DOHH2 (cell line): ENCODE measurements around the gene FANCG.

ENCODE experiments used
- H3F3A ChIP-seq: fragments of 200-600 bp; sonication (generic), shearing (Covaris generic); 2 replicates; pipeline ENCODE4 v1.6.0; 2016; ENCODE audit warnings: antibody characterized with exemption, mild to moderate bottlenecking; ENCODE audit not compliant: control insufficient read depth, insufficient read depth
- H3K27ac ChIP-seq: fragments of 200-600 bp; sonication (generic); 2 replicates; pipeline ENCODE4 v1.5.1; 2014; ENCODE audit warnings: low read depth, mild to moderate bottlenecking, low read length, moderate library complexity
- H3K27me3 ChIP-seq: fragments of 200-600 bp; sonication (generic); 2 replicates; pipeline ENCODE4 v1.6.1; 2014; ENCODE audit warnings: mild to moderate bottlenecking, low read length, mixed read lengths; ENCODE audit not compliant: control insufficient read depth
- H3K36me3 ChIP-seq: fragments of 200-600 bp; sonication (generic); 2 replicates; pipeline ENCODE4 v1.6.1; 2014; ENCODE audit warnings: mild to moderate bottlenecking, low read length, moderate library complexity, mixed read lengths; ENCODE audit not compliant: control insufficient read depth
- H3K4me1 ChIP-seq: fragments of 200-600 bp; sonication (generic); 2 replicates; pipeline ENCODE4 v1.6.1; 2014; ENCODE audit warnings: mild to moderate bottlenecking, low read length, mixed read lengths; ENCODE audit not compliant: control insufficient read depth
- H3K4me2 ChIP-seq: fragments of 200-600 bp; sonication (generic); 2 replicates; pipeline ENCODE4 v1.6.0; 2014; ENCODE audit warnings: mild to moderate bottlenecking, low read length, moderate library complexity
- H3K4me3 ChIP-seq: fragments of 200-600 bp; sonication (generic); 2 replicates; pipeline ENCODE4 v1.5.1; 2014; ENCODE audit warnings: mild to moderate bottlenecking, low read length, mixed read lengths
- H3K79me2 ChIP-seq: fragments of 200-600 bp; sonication (generic); 2 replicates; pipeline ENCODE4 v1.6.1; 2014; ENCODE audit warnings: mild to moderate bottlenecking, low read length, mixed read lengths; ENCODE audit not compliant: control insufficient read depth
- H3K9me2 ChIP-seq: fragments of 200-600 bp; sonication (generic); replicated peaks from 2 replicates; pipeline ENCODE4 v1.6.1; 2014; ENCODE audit warnings: mild to moderate bottlenecking, low read length, mixed read lengths; ENCODE audit not compliant: control insufficient read depth
- H3K9me3 ChIP-seq: fragments of 200-600 bp; sonication (generic); 2 replicates; pipeline ENCODE4 v1.6.1; 2014; ENCODE audit warnings: antibody characterized with exemption, low read length, mixed read lengths; ENCODE audit not compliant: control insufficient read depth, insufficient read depth
- H4K20me1 ChIP-seq: fragments of 200-600 bp; sonication (generic); 2 replicates; pipeline ENCODE4 v1.6.0; 2014; ENCODE audit warnings: low read depth, mild to moderate bottlenecking, antibody characterized with exemption, low read length, moderate library complexity; ENCODE audit not compliant: control insufficient read depth, insufficient read depth
- CTCF ChIP-seq: fragments of 200-600 bp; sonication (generic); IDR thresholded peaks from one replicate; pipeline ENCODE4 v1.5.1; 2014; ENCODE audit warnings: antibody characterized with exemption, mild to moderate bottlenecking, low read depth, low read length; ENCODE audit not compliant: poor library complexity, severe bottlenecking
- EZH2phosphoT487 ChIP-seq: fragments of 200-600 bp; sonication (generic); IDR thresholded peaks from 2 replicates; pipeline ENCODE4 v1.6.1; 2017; ENCODE audit warnings: borderline replicate concordance, mild to moderate bottlenecking, antibody characterized with exemption, low read length, moderate library complexity, mixed read lengths

The FANCG gene

DNA sequence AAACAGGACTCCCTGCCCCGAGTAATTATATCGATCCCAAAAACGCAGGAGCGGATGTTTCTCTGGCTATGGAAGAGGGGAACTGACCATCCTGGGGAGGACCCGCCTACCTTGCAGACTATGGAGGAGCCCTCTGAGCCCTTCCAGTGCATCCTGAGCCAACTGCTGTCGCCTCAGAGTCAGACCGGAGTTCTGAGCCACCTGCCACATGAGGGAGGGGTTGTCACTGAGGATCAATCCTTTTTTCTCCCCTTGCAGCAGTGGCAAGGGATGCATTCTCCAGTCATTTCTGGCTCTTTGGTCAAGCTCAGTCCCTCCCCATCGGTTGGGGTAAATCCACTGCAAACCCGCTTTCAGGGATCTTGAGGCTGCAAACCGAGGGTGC lies 709 bp downstream of the FANCG start:
- TF ChIP-seq EZH2phosphoT487 (no peak), CTCF (no peak)
- H3K9me2 ChIP-seq: no peaks in the 10 kb centered on the region
- H4K20me1 ChIP-seq: no peaks in the 10 kb centered on the region
- no peaks in the 10 kb centered on the region for H3K9me3 ChIP-seq
- H3K27me3 ChIP-seq: no peaks in the 10 kb centered on the region
- peak overlapping the region; percentile 85 for H3K4me2 ChIP-seq
- H3K36me3 ChIP-seq: peaks cover 45% of the 10 kb centered on the region
- H3K27ac ChIP-seq: peak overlapping the region; percentile 82
- peak overlapping the region; percentile 90 for H3K4me3 ChIP-seq
- 0 out of 2 replicates have a peak, but pooled peaks cover 2% of the 10 kb centered on the region for H3F3A ChIP-seq
- H3K4me1 ChIP-seq: peaks cover 25% of the 10 kb centered on the region
- H3K79me2 ChIP-seq: peaks cover 30% of the 10 kb centered on the region

GRCh38 chr9:35078066-35078465 lies 1.7 kb downstream of the FANCG start:
- Histone ChIP-seq H3K79me2 (peaks cover 30% of the 10 kb centered on the region), H3K4me3 (peak overlapping the region; percentile 90), H3K4me2 (peak overlapping the region; percentile 85), H3K27ac (no peak overlapping the region), H4K20me1 (no peaks in the 10 kb centered on the region), H3K9me2 (no peaks in the 10 kb centered on the region), H3K9me3 (no peaks in the 10 kb centered on the region), H3F3A (peaks cover 7% of the 10 kb centered on the region), H3K36me3 (peaks cover 54% of the 10 kb centered on the region), H3K27me3 (no peaks in the 10 kb centered on the region), H3K4me1 (peaks cover 29% of the 10 kb centered on the region)
- no peak for TF ChIP-seq CTCF
- TF ChIP-seq EZH2phosphoT487: no peak

GRCh38 chr9:35076848-35077247 lies 2.9 kb downstream of the FANCG start:
- H3K9me2 ChIP-seq: no peaks in the 10 kb centered on the region
- no peak for TF ChIP-seq EZH2phosphoT487
- H4K20me1 ChIP-seq: no peaks in the 10 kb centered on the region
- H3K79me2 ChIP-seq: peaks cover 35% of the 10 kb centered on the region
- no peak overlapping the region for H3K27ac ChIP-seq
- H3K4me3 ChIP-seq: no peak overlapping the region
- H3K4me1 ChIP-seq: peaks cover 27% of the 10 kb centered on the region
- no peaks in the 10 kb centered on the region for H3K9me3 ChIP-seq
- H3F3A ChIP-seq: peaks cover 9% of the 10 kb centered on the region
- no peaks in the 10 kb centered on the region for H3K27me3 ChIP-seq
- peaks cover 62% of the 10 kb centered on the region for H3K36me3 ChIP-seq
- no peak overlapping the region for H3K4me2 ChIP-seq

GRCh38 chr9:35075358-35075757 lies 4.4 kb downstream of the FANCG start:
- Histone ChIP-seq H3K27me3 (no peaks in the 10 kb centered on the region), H3K9me3 (no peaks in the 10 kb centered on the region), H3K9me2 (no peaks in the 10 kb centered on the region), H3K36me3 (peaks cover 76% of the 10 kb centered on the region), H3K4me1 (peaks cover 31% of the 10 kb centered on the region), H3K4me3 (no peak overlapping the region), H3F3A (peaks cover 14% of the 10 kb centered on the region), H3K27ac (no peak overlapping the region), H3K79me2 (peaks cover 50% of the 10 kb centered on the region), H3K4me2 (no peak overlapping the region), H4K20me1 (peaks cover 11% of the 10 kb centered on the region)
- TF ChIP-seq EZH2phosphoT487: no peak
- no peak for TF ChIP-seq CTCF
